Measurements from ENCODE around the gene LAG3.
A peak's percentile ranks its signal among the peaks of the same experiment; 100 is the strongest.
"Not testable (repeated sequence)": the region's sequence is repeated elsewhere in the genome, so short reads cannot be mapped to it uniquely, and the experiment has no call there.

Gene LAG3

DNA sequence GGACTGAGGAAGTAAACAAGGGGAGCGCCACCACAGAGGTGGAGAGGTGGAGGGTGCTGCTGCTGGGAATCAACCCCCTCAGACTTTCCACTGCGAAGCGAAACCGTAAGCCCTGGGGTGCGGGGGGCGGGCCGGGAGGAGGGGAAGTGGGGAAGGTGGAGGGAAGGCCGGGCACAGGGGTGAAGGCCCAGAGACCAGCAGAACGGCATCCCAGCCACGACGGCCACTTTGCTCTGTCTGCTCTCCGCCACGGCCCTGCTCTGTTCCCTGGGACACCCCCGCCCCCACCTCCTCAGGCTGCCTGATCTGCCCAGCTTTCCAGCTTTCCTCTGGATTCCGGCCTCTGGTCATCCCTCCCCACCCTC lies at the start of gene LAG3:
Gene LAG3 (plus strand): TSS at position 190 of the 365 bp plus-strand sequence. CDS start 333 bp downstream, outside the sequence.
- DNase-seq: no peak

DNA sequence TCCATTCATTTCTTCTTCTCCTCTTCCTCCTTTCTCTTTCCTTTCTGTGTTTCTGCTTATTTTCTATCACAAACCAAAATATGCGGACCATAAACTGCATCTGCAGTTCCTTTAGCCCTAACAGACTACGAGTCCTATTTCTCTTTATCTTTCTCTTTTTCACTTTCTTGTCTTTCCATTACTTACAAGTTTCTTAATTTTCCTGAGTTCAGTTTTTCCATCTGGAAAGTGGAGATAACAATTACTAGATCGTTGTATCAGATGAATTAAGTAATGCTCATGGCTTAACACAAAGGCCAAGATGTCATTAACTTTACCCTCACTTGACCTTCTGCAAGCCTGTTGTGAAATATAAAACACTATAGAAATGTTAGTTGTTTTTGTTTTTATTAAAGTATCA lies 49.5 kb upstream of the LAG3 start:
- no peak for DNase-seq

DNA sequence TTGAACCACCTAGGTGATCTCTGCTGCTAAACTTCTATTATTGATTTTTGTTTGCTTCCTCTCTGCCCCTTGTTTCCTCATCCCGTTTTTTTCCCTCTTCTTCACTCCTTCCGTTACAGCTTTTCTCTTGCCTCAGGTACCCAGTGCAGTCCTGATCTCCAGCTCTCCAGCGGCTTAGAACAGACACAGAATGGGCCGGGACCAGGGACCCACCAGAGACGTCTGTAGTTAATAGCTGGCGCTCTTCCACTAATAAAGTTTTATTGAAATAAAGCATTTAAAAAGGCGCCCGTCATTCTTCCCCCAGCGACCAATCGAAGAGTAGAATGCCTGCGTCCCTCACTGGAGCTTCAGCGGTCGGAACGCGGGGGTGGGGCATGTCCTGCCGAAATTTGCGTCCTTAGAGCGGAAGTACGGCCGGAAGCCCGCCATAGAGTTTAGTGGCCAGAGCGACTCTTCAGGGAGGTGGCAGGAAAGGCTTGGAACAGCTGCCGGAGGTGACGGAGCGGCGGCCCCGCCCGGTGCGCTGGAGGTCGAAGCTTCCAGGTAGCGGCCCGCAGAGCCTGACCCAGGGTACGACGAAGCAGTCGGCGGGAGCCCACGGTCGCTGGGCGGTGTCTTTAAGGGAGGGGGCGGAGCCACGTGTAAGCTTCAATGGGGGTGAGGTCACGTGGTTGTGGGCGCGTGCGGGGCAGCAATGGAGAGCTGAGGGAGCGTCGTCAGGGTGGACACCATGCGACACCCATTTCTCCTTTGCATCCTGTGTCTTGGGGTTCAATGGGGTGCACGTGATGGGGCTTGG lies 48.5 kb upstream of the LAG3 start, which contains the start of gene COPS7A:
Gene COPS7A (plus strand): TSS at position 440 of the 802 bp plus-strand sequence. CDS start 611 bp downstream, outside the sequence.
- peak; percentile 99 for DNase-seq

- DNase-seq: no peak
Observed at GRCh38 chr12:6724409-6724797, 47.9 kb upstream of the LAG3 start.

DNA sequence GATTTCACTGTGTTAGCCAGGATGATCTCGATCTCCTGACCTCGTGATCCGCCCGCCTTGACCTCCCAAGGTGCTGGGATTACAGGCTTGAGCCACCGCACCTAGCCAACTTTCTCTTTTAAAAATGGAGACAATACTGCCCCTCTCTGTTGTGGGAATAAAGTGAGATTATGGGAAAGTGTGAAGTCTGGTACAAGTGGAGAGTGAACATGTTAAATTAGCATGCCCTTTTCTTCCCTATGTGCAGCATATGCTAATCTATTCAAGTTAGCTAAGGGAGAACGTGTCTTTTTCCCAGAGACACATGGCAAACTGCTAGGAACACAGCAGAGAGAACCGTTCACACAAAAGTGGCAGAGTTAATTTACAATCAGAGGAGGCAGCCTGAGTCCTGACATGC lies 47.0 kb upstream of the LAG3 start:
- DNase-seq: no peak

DNA sequence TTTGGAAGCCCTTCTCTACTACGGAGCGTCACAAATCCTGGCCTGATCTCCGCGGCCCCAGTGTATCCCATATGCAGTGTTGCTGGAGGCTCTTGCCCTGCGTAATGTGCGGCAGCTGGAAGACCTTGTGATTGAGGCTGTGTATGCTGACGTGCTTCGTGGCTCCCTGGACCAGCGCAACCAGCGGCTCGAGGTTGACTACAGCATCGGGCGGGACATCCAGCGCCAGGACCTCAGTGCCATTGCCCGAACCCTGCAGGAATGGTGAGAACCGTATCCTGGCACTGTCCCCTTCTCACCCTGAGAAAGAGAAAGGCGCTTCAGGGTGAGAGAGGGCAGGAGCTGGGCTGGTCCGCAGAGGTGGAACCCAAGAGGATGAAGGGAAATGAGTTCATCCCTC lies 43.1 kb upstream of the LAG3 start:
- no peak for DNase-seq

GRCh38 chr12:6730169-6730568 lies 42.2 kb upstream of the LAG3 start:
- DNase-seq: no peak

- no peak for DNase-seq
Observed at GRCh38 chr12:6734506-6735387, 37.6 kb upstream of the LAG3 start.

DNA sequence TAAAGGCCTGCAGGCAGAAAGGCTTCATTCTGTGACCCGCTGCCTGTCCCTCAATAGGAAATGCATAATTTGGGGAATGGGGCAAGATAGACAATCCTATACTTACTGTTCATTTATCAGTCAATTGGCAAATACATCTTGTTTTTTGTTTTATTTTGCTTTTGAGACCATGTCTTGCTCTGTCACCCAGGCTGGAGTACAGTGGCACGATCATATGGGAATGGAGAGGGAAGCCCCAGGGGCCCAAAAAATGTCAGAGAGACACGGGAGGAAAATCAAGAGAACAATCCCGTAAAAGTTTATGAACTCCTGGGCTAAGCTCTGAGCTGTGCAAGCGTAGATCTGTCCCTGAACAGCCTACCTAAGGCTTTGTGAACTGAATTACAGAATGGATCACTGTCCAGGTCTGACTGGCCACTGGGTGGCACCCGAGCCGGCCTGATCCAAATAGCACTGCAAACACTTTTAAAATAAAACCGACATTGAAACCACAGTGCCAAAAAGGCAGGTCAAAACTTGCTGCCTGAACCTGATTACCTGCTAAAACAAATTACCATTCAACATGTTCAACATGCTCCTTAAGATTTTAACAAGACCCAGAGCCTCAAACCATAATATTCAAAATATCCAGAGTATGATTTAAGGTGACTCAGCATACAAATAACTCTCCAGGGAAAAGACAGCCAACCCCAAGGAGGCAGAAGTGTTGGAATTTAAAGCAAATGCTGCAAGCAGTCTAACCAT lies 36.7 kb upstream of the LAG3 start:
- peak; percentile 56 for DNase-seq

GRCh38 chr12:6736754-6737153 lies 35.6 kb upstream of the LAG3 start:
- no peak for DNase-seq

GRCh38 chr12:6742080-6742479 lies 30.2 kb upstream of the LAG3 start:
- not testable (repeated sequence) for DNase-seq

- DNase-seq: no peak
Observed at GRCh38 chr12:6742834-6743233, 29.5 kb upstream of the LAG3 start.

DNA sequence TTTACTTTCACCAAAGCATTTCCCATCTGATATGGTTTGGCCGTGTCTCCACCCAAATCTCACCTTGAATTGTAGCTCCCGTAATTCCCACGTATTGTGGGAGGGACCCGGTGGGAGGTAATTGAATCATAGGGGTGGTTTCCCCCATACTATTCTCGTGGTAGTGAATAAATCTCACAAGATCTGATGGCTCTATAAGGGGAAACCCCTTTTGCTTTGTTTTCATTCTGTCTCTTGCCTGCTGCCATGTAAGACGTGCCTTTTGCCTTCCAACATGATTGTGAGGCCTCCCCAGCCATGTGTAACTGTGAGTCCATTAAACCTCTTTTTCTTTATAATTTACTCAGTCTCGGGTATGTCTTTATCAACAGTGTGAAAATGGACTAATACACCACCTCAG lies 29.0 kb upstream of the LAG3 start:
- DNase-seq: not testable (repeated sequence)

GRCh38 chr12:6745741-6746525 lies 26.4 kb upstream of the LAG3 start:
- DNase-seq: no peak

- DNase-seq: no peak
Observed at GRCh38 chr12:6747216-6747615, 25.1 kb upstream of the LAG3 start.

- no peak for DNase-seq
Observed at GRCh38 chr12:6748761-6749160, 23.6 kb upstream of the LAG3 start.

GRCh38 chr12:6750506-6750905 lies 21.8 kb upstream of the LAG3 start:
- DNase-seq: no peak

GRCh38 chr12:6751767-6752166 lies 20.6 kb upstream of the LAG3 start:
- DNase-seq: no peak

GRCh38 chr12:6752167-6752920 lies 20.0 kb upstream of the LAG3 start:
- DNase-seq: peak; percentile 65

- DNase-seq: peak; percentile 99
Observed at GRCh38 chr12:6752921-6753771, 19.2 kb upstream of the LAG3 start, which contains the start of gene MLF2. TSS of gene MLF2 (minus strand) at chr12:6753141. CDS start at chr12:6752334, 807 bp downstream.

Data from EL (cell line).